ENCODE data around the gene CABS1.

GRCh38 chr4:70337886-70338420 is 3.2 kb downstream of the CABS1 start:
- TF ChIP-seq POLR2A (IDR thresholded peaks at IDR 0.05) (no peak), CTCF (IDR thresholded peaks at IDR 0.05) (no peak), EP300 (IDR thresholded peaks at IDR 0.05) (no peak)

Data from tibial nerve (tissue), 4 donors.